Dedifferentiated amniotic fluid mesenchymal stem cell (primary cell): ENCODE results near the gene PDE11A.
"Not testable (repeated sequence)": the region's sequence is repeated elsewhere in the genome, so short reads cannot be mapped to it uniquely, and the experiment has no call there.

Experiments
- DNase-seq: peaks from one replicate; pipeline ENCODE4 v3.0.0-alpha.2; 2016; ENCODE audit errors: extremely low spot score

Gene PDE11A

GRCh38 chr2:178074123-178075005 lies 1.8 kb upstream of the PDE11A start:
- no peak for DNase-seq

GRCh38 chr2:178072000-178072382 lies 586 bp downstream of the PDE11A start:
- no peak for DNase-seq

- no peak for DNase-seq
These were observed 1.8 kb downstream of the PDE11A start for GRCh38 chr2:178070824-178071223.

- no peak for DNase-seq
These were observed 3.0 kb downstream of the PDE11A start for GRCh38 chr2:178069551-178069950.

- DNase-seq, result no peak
These were observed 3.6 kb downstream of the PDE11A start for GRCh38 chr2:178068823-178069454.

- DNase-seq, result no peak
These were observed 5.5 kb downstream of the PDE11A start for GRCh38 chr2:178066890-178067669.

GRCh38 chr2:178066324-178066723 lies 6.3 kb downstream of the PDE11A start:
- no peak for DNase-seq

GRCh38 chr2:178059681-178060080 lies 12.9 kb downstream of the PDE11A start:
- no peak for DNase-seq

GRCh38 chr2:178059111-178059510 lies 13.5 kb downstream of the PDE11A start:
- no peak for DNase-seq

GRCh38 chr2:178057179-178057680 lies 15.3 kb downstream of the PDE11A start:
- DNase-seq, result no peak

- no peak for DNase-seq
These were observed 16.2 kb downstream of the PDE11A start for GRCh38 chr2:178056345-178056744.

- DNase-seq, result not testable (repeated sequence)
These were observed 21.3 kb downstream of the PDE11A start for GRCh38 chr2:178051257-178051656.

GRCh38 chr2:178047391-178047790 lies 25.2 kb downstream of the PDE11A start:
- DNase-seq, result no peak

- DNase-seq, result no peak
These were observed 27.7 kb downstream of the PDE11A start for GRCh38 chr2:178044836-178045235.

GRCh38 chr2:178043266-178043665 lies 29.3 kb downstream of the PDE11A start:
- DNase-seq, result no peak

- DNase-seq, result not testable (repeated sequence)
These were observed 39.0 kb downstream of the PDE11A start for GRCh38 chr2:178033583-178033982.

GRCh38 chr2:178029342-178029741 lies 43.2 kb downstream of the PDE11A start:
- DNase-seq, result no peak

GRCh38 chr2:178025551-178026185 lies 46.9 kb downstream of the PDE11A start:
- no peak for DNase-seq

- no peak for DNase-seq
These were observed 54.4 kb downstream of the PDE11A start for GRCh38 chr2:178018141-178018540.

GRCh38 chr2:178016612-178017011 lies 56.0 kb downstream of the PDE11A start:
- DNase-seq, result no peak

GRCh38 chr2:178012639-178013038 lies 59.9 kb downstream of the PDE11A start:
- no peak for DNase-seq

GRCh38 chr2:178009813-178010212 lies 62.8 kb downstream of the PDE11A start:
- DNase-seq, result no peak
